ENCODE measurements around the gene UGT1A10.

The UGT1A10 gene

GRCh38 chr2:233819884-233820773 is 183.9 kb downstream of the UGT1A10 start:
- no peak overlapping the region for H3K4me3 ChIP-seq (replicated peaks; ENCODE audit: low read depth, low read length)
- H3K36me3 ChIP-seq (ENCODE audit: control insufficient read depth, insufficient read depth, low read length), result no peaks in the 10 kb centered on the region
- H3K27me3 ChIP-seq (replicated peaks; ENCODE audit: control insufficient read depth, insufficient read depth, low read length), result peaks cover 2% of the 10 kb centered on the region; the same call in 1 of the 2 replicates
- no peak for DNase-seq (ENCODE audit: extremely low read depth, insufficient read length)
- no peak for TF ChIP-seq CTCF (IDR thresholded peaks at IDR 0.05; ENCODE audit: insufficient read depth, low read length, poor library complexity, severe bottlenecking)

- TF ChIP-seq CTCF (IDR thresholded peaks at IDR 0.05; ENCODE audit: insufficient read depth, low read length, poor library complexity, severe bottlenecking), result no peak
- no peak for DNase-seq (ENCODE audit: extremely low read depth, insufficient read length)
- Histone ChIP-seq H3K36me3 (ENCODE audit: control insufficient read depth, insufficient read depth, low read length) (no peaks in the 10 kb centered on the region), H3K4me3 (replicated peaks; ENCODE audit: low read depth, low read length) (no peak overlapping the region), H3K27me3 (replicated peaks; ENCODE audit: control insufficient read depth, insufficient read depth, low read length) (peaks cover 2% of the 10 kb centered on the region; the same call in 1 of the 2 replicates)
These were observed 184.5 kb downstream of the UGT1A10 start for GRCh38 chr2:233820774-233821105.

GRCh38 chr2:233821196-233821595 is 184.9 kb downstream of the UGT1A10 start:
- H3K4me3 ChIP-seq (replicated peaks; ENCODE audit: low read depth, low read length), result no peak overlapping the region
- peaks cover 2% of the 10 kb centered on the region; the same call in 1 of the 2 replicates for H3K27me3 ChIP-seq (replicated peaks; ENCODE audit: control insufficient read depth, insufficient read depth, low read length)
- no peak for DNase-seq (ENCODE audit: extremely low read depth, insufficient read length)
- H3K36me3 ChIP-seq (ENCODE audit: control insufficient read depth, insufficient read depth, low read length), result no peaks in the 10 kb centered on the region
- no peak for TF ChIP-seq CTCF (IDR thresholded peaks at IDR 0.05; ENCODE audit: insufficient read depth, low read length, poor library complexity, severe bottlenecking)

GRCh38 chr2:233821709-233822100 is 185.5 kb downstream of the UGT1A10 start:
- Histone ChIP-seq H3K27me3 (replicated peaks; ENCODE audit: control insufficient read depth, insufficient read depth, low read length) (peaks cover 2% of the 10 kb centered on the region; the same call in 1 of the 2 replicates), H3K4me3 (replicated peaks; ENCODE audit: low read depth, low read length) (no peak overlapping the region), H3K36me3 (ENCODE audit: control insufficient read depth, insufficient read depth, low read length) (no peaks in the 10 kb centered on the region)
- TF ChIP-seq CTCF (IDR thresholded peaks at IDR 0.05; ENCODE audit: insufficient read depth, low read length, poor library complexity, severe bottlenecking), result no peak
- DNase-seq (ENCODE audit: extremely low read depth, insufficient read length), result no peak

GRCh38 chr2:233822101-233822771 is 186.0 kb downstream of the UGT1A10 start:
- no peak for TF ChIP-seq CTCF (IDR thresholded peaks at IDR 0.05; ENCODE audit: insufficient read depth, low read length, poor library complexity, severe bottlenecking)
- H3K27me3 ChIP-seq (replicated peaks; ENCODE audit: control insufficient read depth, insufficient read depth, low read length), result peaks cover 2% of the 10 kb centered on the region; the same call in 1 of the 2 replicates

More at GRCh38 chr2:233822101-233822771, 186.0 kb downstream of the UGT1A10 start:
- H3K36me3 ChIP-seq (ENCODE audit: control insufficient read depth, insufficient read depth, low read length), result no peaks in the 10 kb centered on the region
- no peak for DNase-seq (ENCODE audit: extremely low read depth, insufficient read length)
- no peak overlapping the region for H3K4me3 ChIP-seq (replicated peaks; ENCODE audit: low read depth, low read length)

Measured in GM06990 (cell line).